H1 (cell line): ENCODE data around the gene LRRTM4. TPM values are rescaled to one million over a fixed set of nuclear protein-coding genes. Genes with fewer than 3 reads are reported as not detected.

ENCODE experiments used
- CTCF ChIA-PET: fragments of 300-600 bp; sonication (Branson Sonifier 250); formaldehyde crosslinking; loops from one replicate; lab custom pipeline; 2021; ENCODE audit not compliant: partially characterized antibody; lab: Charles Lee
- POLR2A ChIA-PET: fragments of 300-600 bp; sonication (Branson Sonifier 250); formaldehyde crosslinking; loops from one replicate; lab custom pipeline; 2021; ENCODE audit warnings: inconsistent platforms; ENCODE audit not compliant: partially characterized antibody; lab: Charles Lee
- DNase-seq, 2 experiments: peaks; one replicate each; pipeline versions ENCODE4 v3.0.0 to v3.0.0-alpha.2; 2010 to 2022; ENCODE audit warnings: low spot score in 2 of 2, low read depth in 1 of 2, mixed read lengths in 1 of 2
- FAIRE-seq: peaks from 2 replicates; lab custom pipeline; 2011; peaks lifted over from hg19 to GRCh38; lab: Jason Lieb, UNC
- H2AFZ ChIP-seq: 2 replicates; pipeline ENCODE4 v1.8.1; 2012; ENCODE audit warnings: low read length, inconsistent platforms
- H2AK5ac ChIP-seq: 2 replicates; pipeline ENCODE4 v1.6.1; 2013; ENCODE audit warnings: low read depth, low read length
- H2BK120ac ChIP-seq: replicated peaks from 2 replicates; pipeline ENCODE3; 2013; ENCODE audit warnings: low read depth, low read length, inconsistent platforms
- H2BK12ac ChIP-seq: 2 replicates; pipeline ENCODE4 v1.6.1; 2013; ENCODE audit warnings: low read depth, low read length
- H2BK15ac ChIP-seq: 2 replicates; pipeline ENCODE4 v1.6.1; 2013; ENCODE audit warnings: low read length
- H2BK20ac ChIP-seq: 2 replicates; pipeline ENCODE4 v1.6.1; 2013; ENCODE audit warnings: low read length
- H2BK5ac ChIP-seq: 2 replicates; pipeline ENCODE4 v1.6.1; 2013; ENCODE audit warnings: low read depth, low read length
- H3K14ac ChIP-seq: 2 replicates; pipeline ENCODE4 v1.6.1; 2013; ENCODE audit warnings: inconsistent platforms; ENCODE audit not compliant: insufficient read length
- H3K18ac ChIP-seq: 2 replicates; pipeline ENCODE4 v1.6.1; 2013; ENCODE audit warnings: low read length; ENCODE audit errors: extremely low read depth
- H3K23ac ChIP-seq: 2 replicates; pipeline ENCODE4 v1.6.1; 2013; ENCODE audit warnings: inconsistent platforms; ENCODE audit not compliant: insufficient read length
- H3K23me2 ChIP-seq: 2 replicates; pipeline ENCODE4 v1.6.1; 2013; ENCODE audit warnings: low read depth, low read length
- H3K27ac ChIP-seq: 2 replicates; pipeline ENCODE4 v1.6.1; 2011; ENCODE audit warnings: low read depth, low read length, inconsistent platforms
- H3K27me3 ChIP-seq, 4 experiments: replicated peaks in 1 of 4; 1 replicate in 1 of 4; 2 replicates in 3 of 4; pipeline versions ENCODE4 v1.6.1 to v1.8.1; 2011 to 2013; ENCODE audit warnings: low read length in 3 of 4, mild to moderate bottlenecking in 3 of 4, inconsistent platforms in 2 of 4, mixed read lengths in 2 of 4, moderate library complexity in 1 of 4; ENCODE audit not compliant: control insufficient read depth in 3 of 4, insufficient read depth in 3 of 4; ENCODE audit errors: extremely low read depth in 1 of 4
- H3K36me3 ChIP-seq, 4 experiments: 2 replicates each; pipeline versions ENCODE4 v1.6.1 to v1.8.1; 2011 to 2013; ENCODE audit warnings: mild to moderate bottlenecking in 4 of 4, low read length in 3 of 4, moderate library complexity in 2 of 4, control low read depth in 1 of 4, inconsistent platforms in 1 of 4; ENCODE audit not compliant: insufficient read depth in 4 of 4, control insufficient read depth in 2 of 4
- H3K4ac ChIP-seq: replicated peaks from 2 replicates; pipeline ENCODE3; 2013; ENCODE audit warnings: low read length, low read depth, mixed read lengths, inconsistent platforms; ENCODE audit not compliant: insufficient read length
- H3K4me1 ChIP-seq, 4 experiments: replicated peaks in 1 of 4; 1 replicate in 1 of 4; 2 replicates in 3 of 4; pipeline versions ENCODE4 v1.6.1 to v1.8.1; 2011 to 2013; ENCODE audit warnings: low read length in 3 of 4, inconsistent platforms in 2 of 4, mixed read lengths in 1 of 4; ENCODE audit not compliant: insufficient read depth in 4 of 4, control insufficient read depth in 3 of 4
- H3K4me2 ChIP-seq, 2 experiments: 2 replicates each; pipeline versions ENCODE4 v1.6.1 to v1.8.1; 2011 to 2013; ENCODE audit warnings: low read depth in 2 of 2, low read length in 2 of 2, control low read depth in 1 of 2, inconsistent platforms in 1 of 2, mild to moderate bottlenecking in 1 of 2; ENCODE audit not compliant: insufficient read depth in 1 of 2
- H3K4me3 ChIP-seq, 4 experiments: fragments of 200-600, 300-600 bp in 1 of 4; sonication (generic), shearing (Covaris generic), sonication (Bioruptor Twin) in 1 of 4; 2 replicates each; pipeline versions ENCODE4 v1.5.1 to v1.8.1; 2011 to 2016; ENCODE audit warnings: low read length in 4 of 4, low read depth in 3 of 4, control low read depth in 2 of 4, inconsistent platforms in 2 of 4, mild to moderate bottlenecking in 2 of 4, mixed read lengths in 1 of 4, moderate library complexity in 1 of 4; ENCODE audit not compliant: insufficient read depth in 2 of 4; ENCODE audit errors: extremely low read depth in 1 of 4
- H3K56ac ChIP-seq: replicated peaks from 2 replicates; pipeline ENCODE3; 2013; ENCODE audit warnings: low read depth, mild to moderate bottlenecking, mixed read lengths, low read length, inconsistent platforms; ENCODE audit not compliant: insufficient read length
- H3K79me1 ChIP-seq: 2 replicates; pipeline ENCODE4 v1.6.1; 2013; ENCODE audit warnings: low read depth, low read length, control low read depth
- H3K79me2 ChIP-seq, 2 experiments: 2 replicates each; pipeline versions ENCODE4 v1.6.1 to v1.8.1; 2012 to 2013; ENCODE audit warnings: low read length in 2 of 2, mild to moderate bottlenecking in 2 of 2, inconsistent platforms in 1 of 2; ENCODE audit not compliant: insufficient read depth in 2 of 2, control insufficient read depth in 1 of 2
- H3K9ac ChIP-seq, 4 experiments: replicated peaks in 1 of 4; 1 replicate in 1 of 4; 2 replicates in 3 of 4; pipeline versions ENCODE4 v1.6.1 to v1.8.1; 2011 to 2013; ENCODE audit warnings: low read depth in 3 of 4, low read length in 3 of 4, control low read depth in 2 of 4, mild to moderate bottlenecking in 2 of 4, moderate library complexity in 2 of 4, inconsistent platforms in 1 of 4; ENCODE audit errors: extremely low read depth in 1 of 4
- H3K9me3 ChIP-seq, 2 experiments: 2 replicates each; pipeline versions ENCODE4 v1.6.1 to v1.8.1; 2012 to 2013; ENCODE audit warnings: mild to moderate bottlenecking in 2 of 2, moderate library complexity in 2 of 2, control low read depth in 1 of 2, inconsistent platforms in 1 of 2, low read depth in 1 of 2, low read length in 1 of 2, mixed read lengths in 1 of 2; ENCODE audit not compliant: insufficient read depth in 2 of 2
- H4K20me1 ChIP-seq, 2 experiments: replicated peaks in 1 of 2; 2 replicates each; pipeline versions ENCODE3 to v1.8.1; 2011 to 2013; ENCODE audit warnings: inconsistent platforms in 2 of 2, low read length in 2 of 2, mild to moderate bottlenecking in 1 of 2; ENCODE audit not compliant: insufficient read depth in 2 of 2, control insufficient read depth in 1 of 2
- H4K5ac ChIP-seq: 2 replicates; pipeline ENCODE4 v1.6.1; 2013; ENCODE audit warnings: low read length, low read depth, mixed read lengths, inconsistent platforms; ENCODE audit not compliant: insufficient read length
- H4K8ac ChIP-seq: 2 replicates; pipeline ENCODE4 v1.8.0; 2013; ENCODE audit warnings: mild to moderate bottlenecking, moderate library complexity, low read length, inconsistent platforms; ENCODE audit not compliant: insufficient read depth; ENCODE audit errors: extremely low read depth
- H4K91ac ChIP-seq: replicated peaks from 2 replicates; pipeline ENCODE3; 2013; ENCODE audit warnings: low read length, mixed read lengths, inconsistent platforms; ENCODE audit not compliant: insufficient read length
- CBX8 ChIP-seq: fragments of 300-800, 300-1000 bp; sonication (generic); IDR thresholded peaks from 2 replicates; pipeline ENCODE4 v1.7.1; 2016; ENCODE audit warnings: low read depth, low read length, borderline replicate concordance
- CHD2 ChIP-seq: IDR thresholded peaks from 2 replicates; pipeline ENCODE4 v1.6.1; 2012; ENCODE audit warnings: low read length, improper control_type of control experiment
- CREB1 ChIP-seq: IDR thresholded peaks from 2 replicates; pipeline ENCODE4 v1.6.1; 2012; ENCODE audit warnings: inconsistent platforms
- HDAC6 ChIP-seq: IDR thresholded peaks from one replicate; pipeline ENCODE4 v1.7.1; 2012; ENCODE audit warnings: low read depth, mild to moderate bottlenecking, inconsistent platforms, low read length, moderate library complexity
- JUND ChIP-seq: IDR thresholded peaks from 2 replicates; pipeline ENCODE4 v1.6.1; 2011; ENCODE audit warnings: mild to moderate bottlenecking, improper control_type of control experiment, low read length
- KDM1A ChIP-seq: fragments of 200-600, 300-600 bp; sonication (generic); IDR thresholded peaks from 2 replicates; pipeline ENCODE4 v1.7.1; 2016; ENCODE audit warnings: mild to moderate bottlenecking, low read length, borderline replicate concordance
- MAFK ChIP-seq: IDR thresholded peaks from 2 replicates; pipeline ENCODE4 v1.6.1; 2012; ENCODE audit warnings: low read depth, mild to moderate bottlenecking, improper control_type of control experiment, low read length
- POLR2AphosphoS5 ChIP-seq: IDR thresholded peaks from 2 replicates; pipeline ENCODE4 v1.6.1; 2011; ENCODE audit warnings: low read depth, low read length
- RAD21 ChIP-seq, 2 experiments: IDR thresholded peaks in 1 of 2; conservative IDR thresholded peaks in 1 of 2; 2 replicates each; pipeline ENCODE4 v1.6.1; 2011; ENCODE audit warnings: low read depth in 2 of 2, low read length in 2 of 2, improper control_type of control experiment in 1 of 2, inconsistent platforms in 1 of 2, mild to moderate bottlenecking in 1 of 2, moderate library complexity in 1 of 2
- RFX5 ChIP-seq: IDR thresholded peaks from 2 replicates; pipeline ENCODE4 v1.6.1; 2011; ENCODE audit warnings: low read depth, low read length, improper control_type of control experiment, borderline replicate concordance
- SP4 ChIP-seq: IDR thresholded peaks from 2 replicates; pipeline ENCODE4 v1.6.1; 2012; ENCODE audit warnings: low read length, inconsistent platforms
- SRF ChIP-seq: IDR thresholded peaks from 2 replicates; pipeline ENCODE4 v1.6.1; 2011; ENCODE audit warnings: mild to moderate bottlenecking, low read depth, low read length, moderate library complexity
- TAF1 ChIP-seq: IDR thresholded peaks from 2 replicates; pipeline ENCODE4 v1.6.1; 2011; ENCODE audit warnings: mild to moderate bottlenecking, low read depth, low read length
- TCF12 ChIP-seq: IDR thresholded peaks from 2 replicates; pipeline ENCODE4 v1.6.1; 2011; ENCODE audit warnings: low read depth, mild to moderate bottlenecking, low read length
- YY1 ChIP-seq: IDR thresholded peaks from 2 replicates; pipeline ENCODE4 v1.6.1; 2011; ENCODE audit warnings: low read depth, mild to moderate bottlenecking, low read length
- WGBS, 2 experiments: shearing (Covaris generic) in 1 of 2; methylation state at CpG; one replicate each; pipeline versions ENCODE4 v1.1.6 to v1.1.7; 2013 to 2015; ENCODE audit warnings: low lambda C conversion rate in 2 of 2, mixed read lengths in 2 of 2, inconsistent platforms in 1 of 2, low coverage in 1 of 2, missing lambda C conversion rate in 1 of 2; ENCODE audit not compliant: insufficient replicate concordance in 2 of 2, insufficient coverage in 1 of 2, insufficient read length in 1 of 2; ENCODE audit errors: extremely low coverage in 1 of 2, missing lambda C conversion rate in 1 of 2; 5-methylcytosine and 5-hydroxymethylcytosine counted together
- polyA plus RNA-seq, 7 experiments: library from polyadenylated mRNA; depleted of rRNA in 3 of 7; stranded (reverse) in 5 of 7; unstranded in 2 of 7; fragments of >200 nt in 5 of 7; fragments of 200-250 nt in 2 of 7; gene quantifications; 1 replicate in 5 of 7; 2 replicates in 1 of 7; 4 replicates in 1 of 7; pipeline versions ENCODE4 v1.2.1 to v1.2.3, GENCODE V29; 2011 to 2013; ENCODE audit warnings: missing spikeins in 2 of 7, mixed read lengths in 2 of 7
- total RNA-seq: library from RNA; stranded (reverse); fragmentation: NEBNext Ultra II Directional; extraction: Animal tissue kit (Norgen Biotek cat#: 25700); gene quantifications from 2 replicates; pipeline ENCODE4 v1.2.1, GENCODE V29; 2021

The LRRTM4 gene
- total and polyA plus RNA-seq, 2 of the 8 experiments (the other 6 are each of a cell fraction or from before 2014, with no cell fraction given) = 3.6 to 9.5 TPM

GRCh38 chr2:76752506-76752905 is 769.7 kb downstream of the LRRTM4 start:
- DNase-seq = no peak
- no peak overlapping the region for H4K5ac ChIP-seq
- H2BK5ac ChIP-seq = no peak overlapping the region
- TF ChIP-seq CREB1 (no peak), CHD2 (no peak), SRF (no peak), RFX5 (no peak), KDM1A (no peak), POLR2AphosphoS5 (no peak), RAD21 (IDR thresholded peaks at IDR 0.05 in 1 of 2, conservative IDR thresholded peaks at IDR 0.05 in 1 of 2; ENCODE audit: low read depth in 2 of 2, low read length in 2 of 2) (no peak), SP4 (no peak), TAF1 (no peak), JUND (no peak), CBX8 (no peak), YY1 (no peak), MAFK (no peak), TCF12 (no peak), HDAC6 (no peak)
- H3K4me3 ChIP-seq = no peak overlapping the region
- H3K27ac ChIP-seq = no peak overlapping the region
- H2AFZ ChIP-seq = no peak overlapping the region
- H4K8ac ChIP-seq = no peak overlapping the region
- H3K36me3 ChIP-seq = no peaks in the 10 kb centered on the region
- no peak overlapping the region for H2BK15ac ChIP-seq
- no peak overlapping the region for H3K9ac ChIP-seq
- H3K14ac ChIP-seq = no peak overlapping the region
- no peaks in the 10 kb centered on the region for H3K9me3 ChIP-seq
- CTCF ChIA-PET = interaction anchor here (1.3 to 1.5 kb wide), 2 partner anchors 153 to 381 kb away, joined by 3 read pairs; no protein-coding TSS in a partner anchor
- H2BK120ac ChIP-seq = no peak overlapping the region
- H3K56ac ChIP-seq = no peak overlapping the region
- FAIRE-seq = no peak
- no peak overlapping the region for H3K4ac ChIP-seq
- H3K27me3 ChIP-seq = no peaks in the 10 kb centered on the region
- H3K18ac ChIP-seq = no peak overlapping the region
- no peak overlapping the region for H2BK12ac ChIP-seq
- H4K20me1 ChIP-seq = no peaks in the 10 kb centered on the region
- no peaks in the 10 kb centered on the region; a peak in 1 of 7 replicates for H3K4me1 ChIP-seq
- H3K23ac ChIP-seq = no peak overlapping the region
- H3K79me1 ChIP-seq = no peaks in the 10 kb centered on the region
- no peak overlapping the region for H4K91ac ChIP-seq
- H2AK5ac ChIP-seq = no peak overlapping the region
- no peak overlapping the region for H3K4me2 ChIP-seq
- POLR2A ChIA-PET = no interaction called here
- WGBS, 2 experiments = 95% methylated on average over 1 of the region's 1 CpG; no CpG with 5 or more reads in 1 of the 2 experiments
- no peak overlapping the region for H2BK20ac ChIP-seq
- H3K79me2 ChIP-seq = no peaks in the 10 kb centered on the region
- H3K23me2 ChIP-seq = no peaks in the 10 kb centered on the region
